Measurements from ENCODE around the gene NAA20.

Gene NAA20, protein sequence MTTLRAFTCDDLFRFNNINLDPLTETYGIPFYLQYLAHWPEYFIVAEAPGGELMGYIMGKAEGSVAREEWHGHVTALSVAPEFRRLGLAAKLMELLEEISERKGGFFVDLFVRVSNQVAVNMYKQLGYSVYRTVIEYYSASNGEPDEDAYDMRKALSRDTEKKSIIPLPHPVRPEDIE

DNA sequence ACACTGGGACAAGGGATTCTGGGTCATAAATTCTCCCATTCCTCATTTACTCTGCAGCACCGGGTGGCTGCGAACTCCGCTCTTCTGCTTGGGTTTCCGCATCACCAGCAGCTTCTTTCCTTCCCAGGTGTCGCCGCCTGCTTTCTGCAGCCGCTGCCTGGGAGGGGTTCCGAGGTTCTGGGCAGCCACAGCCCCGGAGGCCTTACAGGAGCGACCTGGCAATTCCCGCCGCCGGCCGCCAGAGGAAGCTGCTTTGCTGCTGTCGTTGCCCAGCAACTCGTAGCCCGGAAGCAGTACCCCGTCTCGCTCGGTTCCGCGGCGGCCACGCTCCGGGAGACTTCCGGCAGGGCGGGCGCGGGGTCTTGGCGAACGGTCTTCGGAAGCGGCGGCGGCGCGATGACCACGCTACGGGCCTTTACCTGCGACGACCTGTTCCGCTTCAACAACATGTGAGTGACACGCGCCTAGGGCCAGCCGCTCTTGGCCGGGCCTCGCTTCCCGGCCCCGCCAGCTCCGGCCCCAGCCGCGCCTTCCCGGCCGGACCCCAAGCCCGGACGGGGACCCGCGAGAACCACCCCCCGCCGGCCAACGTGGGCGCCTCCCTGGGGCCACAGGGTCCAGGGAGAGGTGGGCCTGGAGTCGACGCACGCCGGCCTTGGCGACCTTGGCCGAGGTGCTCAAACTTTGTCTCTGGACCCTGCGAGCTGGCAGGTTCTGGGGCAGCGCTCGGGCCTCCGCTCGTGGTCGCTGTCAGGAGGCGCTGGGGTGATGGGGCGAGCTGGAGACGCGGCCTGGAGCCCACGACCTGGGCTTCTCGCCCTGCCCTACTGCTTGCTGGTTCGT lies at the start of gene NAA20:
Gene NAA20, plus strand, starts transcription at position 362 of the 843 bp plus-strand sequence. Its CDS starts 35 bp downstream, at position 397.
- DNase-seq (ENCODE audit: low read depth): peak; percentile 71

DNA sequence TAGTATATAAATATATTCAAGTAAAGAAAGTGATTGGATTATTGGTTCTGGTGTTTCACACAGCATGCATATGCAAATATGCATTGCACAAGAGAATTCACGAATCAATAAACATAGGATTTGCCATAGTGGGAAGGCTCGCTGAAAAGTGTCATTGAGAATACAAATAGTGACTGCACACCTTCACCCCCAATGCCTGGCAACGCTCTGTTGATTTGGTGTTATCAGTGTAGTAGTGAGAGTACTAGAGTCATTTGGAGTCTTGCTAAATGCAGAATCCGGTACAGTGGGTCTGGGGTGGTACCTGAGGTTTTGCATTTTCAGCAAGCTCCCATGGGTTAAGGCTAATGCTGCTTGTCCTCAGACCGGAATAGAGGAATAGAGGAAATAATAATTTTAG lies 49.7 kb upstream of the NAA20 start:
- no peak for DNase-seq (ENCODE audit: low read depth)

DNA sequence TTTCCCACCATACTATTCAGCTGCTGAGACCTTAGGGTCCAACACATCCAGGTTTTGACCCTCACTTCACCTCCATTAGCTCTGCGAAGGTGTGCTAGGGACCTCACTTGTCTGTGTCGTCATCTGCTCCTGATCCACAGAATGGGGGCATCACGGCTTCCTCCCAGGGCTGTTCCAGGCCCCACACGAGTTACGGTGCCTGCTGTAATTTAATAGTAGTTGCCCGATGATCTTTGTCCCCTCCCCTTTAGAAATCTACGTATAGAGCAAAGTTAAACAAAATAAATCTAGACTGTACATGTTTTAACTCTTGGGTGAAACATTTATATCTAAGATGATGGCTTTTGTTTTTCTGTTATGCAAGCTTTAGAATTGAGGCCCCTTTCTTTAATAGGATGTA lies 49.1 kb upstream of the NAA20 start:
- DNase-seq (ENCODE audit: low read depth): no peak

DNA sequence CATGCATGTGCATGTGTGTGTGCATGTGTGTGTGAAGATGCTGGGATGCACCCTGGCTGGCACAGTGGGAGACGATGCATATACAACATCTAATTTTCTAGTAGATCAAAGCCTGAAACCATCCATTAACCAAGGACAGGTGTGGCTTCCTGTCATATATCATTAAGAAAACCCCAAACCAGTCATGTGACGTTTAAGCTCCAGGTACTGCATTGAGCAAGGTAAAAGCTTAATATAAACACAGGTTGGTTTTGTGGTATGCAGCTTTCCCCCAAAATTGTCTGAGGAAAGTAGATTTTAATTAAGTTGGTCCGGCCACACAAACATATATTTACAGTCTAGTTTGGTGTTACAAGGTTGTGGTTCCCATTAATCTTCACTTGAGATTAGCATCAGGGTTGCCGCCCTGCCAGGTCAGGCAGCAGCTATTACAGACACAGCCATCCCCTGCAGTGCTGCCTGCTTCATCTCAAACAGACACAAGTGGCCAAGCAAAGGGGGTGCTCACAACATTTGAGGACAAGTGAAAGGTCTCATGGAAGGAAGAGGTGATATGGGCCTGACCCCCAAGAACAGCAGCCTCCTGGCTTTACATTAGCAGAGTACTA lies 48.6 kb upstream of the NAA20 start:
- no peak for DNase-seq (ENCODE audit: low read depth)

DNA sequence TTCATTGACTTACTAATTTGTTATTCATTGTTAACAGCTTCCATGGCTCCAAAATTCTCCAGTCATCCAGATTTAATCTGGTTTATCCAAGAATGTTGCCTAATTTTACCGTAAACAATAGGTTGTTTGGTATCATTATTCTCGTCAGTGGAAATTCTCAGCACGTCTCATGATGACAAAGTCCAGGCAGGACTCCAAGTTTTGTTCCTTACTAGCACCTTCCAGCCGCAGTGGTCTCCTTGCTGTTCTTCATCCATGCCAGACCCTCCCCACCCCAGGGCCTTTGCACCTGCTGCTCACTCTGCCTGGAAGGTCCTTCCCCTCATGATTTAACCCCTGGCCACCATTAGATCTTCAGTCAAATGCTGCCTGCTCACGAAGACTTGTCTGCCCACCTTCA lies 48.1 kb upstream of the NAA20 start:
- no peak for DNase-seq (ENCODE audit: low read depth)

DNA sequence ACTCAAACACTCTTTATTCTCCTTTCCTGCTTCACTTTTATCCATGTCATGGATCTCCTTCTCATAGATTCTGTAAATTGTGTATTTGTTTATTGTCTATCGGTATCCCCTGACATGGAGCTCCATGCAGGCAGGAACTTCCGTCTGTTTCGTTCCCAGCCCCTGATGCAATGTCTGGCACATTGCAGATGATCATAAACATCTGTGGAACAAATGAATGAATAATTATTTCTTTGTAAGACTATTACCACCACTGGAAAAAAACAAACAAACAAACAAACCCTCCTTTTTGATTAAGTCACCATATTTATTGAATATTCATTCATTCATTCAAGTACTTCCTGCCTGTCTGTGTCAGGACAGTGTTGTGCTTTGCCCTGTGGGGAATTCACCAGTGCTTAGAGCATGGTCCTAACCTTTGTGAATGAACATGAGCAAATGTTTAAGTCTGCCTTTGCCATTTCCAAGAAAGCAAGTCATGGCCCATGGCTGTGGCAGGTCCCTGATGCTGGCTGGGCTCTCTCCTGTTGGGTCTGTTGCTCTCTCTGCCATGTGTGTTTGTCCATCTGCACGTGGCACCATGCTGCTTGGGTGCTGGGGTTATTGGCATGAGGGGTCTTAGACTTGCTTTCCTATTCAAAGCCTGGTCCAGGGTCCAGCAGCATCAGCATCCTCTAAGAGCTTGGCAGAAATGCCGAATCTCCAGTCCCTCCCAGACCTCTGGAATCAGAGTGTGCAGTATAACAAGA lies 47.5 kb upstream of the NAA20 start:
- DNase-seq (ENCODE audit: low read depth): no peak

DNA sequence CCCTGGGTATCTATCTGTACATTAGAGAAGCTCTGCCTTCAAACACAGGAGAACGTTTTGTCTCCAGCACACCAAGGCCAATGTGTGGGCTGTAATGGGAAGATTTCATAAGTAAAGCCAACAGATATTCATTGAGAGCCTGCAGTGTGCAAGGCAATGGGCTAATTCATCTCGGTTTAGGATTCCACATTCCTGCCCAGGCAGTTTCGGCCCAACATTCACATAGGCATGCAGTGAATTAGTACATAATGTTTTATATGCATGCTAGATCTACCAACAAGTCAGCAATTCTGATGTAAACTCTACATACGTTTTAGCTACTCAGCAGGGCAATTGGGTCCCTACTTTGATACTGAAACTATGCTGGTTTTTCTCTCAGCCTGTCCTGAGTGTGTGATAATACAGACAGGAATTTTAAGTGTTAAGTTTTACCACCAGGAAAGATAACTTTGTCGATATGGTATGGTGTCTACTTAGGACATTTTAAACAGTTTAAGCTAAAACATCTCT lies 46.9 kb upstream of the NAA20 start:
- DNase-seq (ENCODE audit: low read depth): no peak

DNA sequence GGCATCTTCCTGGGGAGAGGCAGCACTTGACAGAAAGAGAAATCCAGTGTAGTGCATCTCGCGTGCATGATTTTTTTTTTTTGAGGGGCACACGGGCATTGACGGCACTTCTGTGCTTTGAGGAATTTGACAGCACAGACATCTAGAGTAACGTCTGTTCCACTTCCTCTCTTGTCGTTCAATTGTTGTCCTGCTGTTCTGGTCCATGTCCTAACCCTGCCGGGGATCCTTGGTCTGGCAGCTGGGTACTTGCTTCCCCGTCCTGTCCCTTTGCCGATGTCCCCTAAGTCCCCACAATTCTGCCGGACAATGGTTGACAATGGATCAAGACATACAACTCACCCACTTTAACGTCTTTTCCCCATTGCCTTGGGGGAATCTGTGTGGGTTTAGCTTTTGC lies 46.0 kb upstream of the NAA20 start:
- no peak for DNase-seq (ENCODE audit: low read depth)

DNA sequence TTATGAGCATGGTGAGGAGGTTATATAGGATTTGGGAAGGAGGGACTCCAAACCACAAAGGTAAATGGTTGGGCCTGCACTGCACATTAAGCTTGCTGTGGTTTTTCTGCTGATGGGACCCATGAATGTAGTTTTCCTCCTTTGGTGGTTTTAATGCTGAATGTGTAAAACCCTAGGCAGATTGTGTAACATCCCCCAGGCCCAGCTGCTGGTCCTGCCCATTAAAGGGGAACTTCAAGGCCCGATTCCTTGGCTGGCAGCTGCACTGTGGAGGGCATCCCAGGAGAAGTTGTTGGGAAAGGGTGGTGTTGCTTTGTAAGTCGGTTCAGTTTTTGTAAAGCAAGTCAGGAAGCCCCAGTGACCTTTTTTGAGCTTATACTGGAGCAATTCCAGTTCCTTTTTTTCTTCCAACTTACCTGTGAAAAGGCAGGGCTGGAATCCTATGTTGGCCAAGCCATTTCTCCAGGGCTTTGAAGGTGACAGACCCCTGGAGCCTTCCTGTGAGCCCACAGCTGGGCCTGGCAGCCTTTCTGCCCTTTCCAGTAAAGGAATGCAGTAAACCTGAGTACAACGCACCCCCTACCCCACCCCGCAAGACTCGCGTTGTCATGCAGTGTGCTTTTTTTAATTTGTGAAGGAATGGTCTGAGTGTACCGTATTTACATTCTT lies 43.1 kb upstream of the NAA20 start:
- DNase-seq (ENCODE audit: low read depth): no peak

DNA sequence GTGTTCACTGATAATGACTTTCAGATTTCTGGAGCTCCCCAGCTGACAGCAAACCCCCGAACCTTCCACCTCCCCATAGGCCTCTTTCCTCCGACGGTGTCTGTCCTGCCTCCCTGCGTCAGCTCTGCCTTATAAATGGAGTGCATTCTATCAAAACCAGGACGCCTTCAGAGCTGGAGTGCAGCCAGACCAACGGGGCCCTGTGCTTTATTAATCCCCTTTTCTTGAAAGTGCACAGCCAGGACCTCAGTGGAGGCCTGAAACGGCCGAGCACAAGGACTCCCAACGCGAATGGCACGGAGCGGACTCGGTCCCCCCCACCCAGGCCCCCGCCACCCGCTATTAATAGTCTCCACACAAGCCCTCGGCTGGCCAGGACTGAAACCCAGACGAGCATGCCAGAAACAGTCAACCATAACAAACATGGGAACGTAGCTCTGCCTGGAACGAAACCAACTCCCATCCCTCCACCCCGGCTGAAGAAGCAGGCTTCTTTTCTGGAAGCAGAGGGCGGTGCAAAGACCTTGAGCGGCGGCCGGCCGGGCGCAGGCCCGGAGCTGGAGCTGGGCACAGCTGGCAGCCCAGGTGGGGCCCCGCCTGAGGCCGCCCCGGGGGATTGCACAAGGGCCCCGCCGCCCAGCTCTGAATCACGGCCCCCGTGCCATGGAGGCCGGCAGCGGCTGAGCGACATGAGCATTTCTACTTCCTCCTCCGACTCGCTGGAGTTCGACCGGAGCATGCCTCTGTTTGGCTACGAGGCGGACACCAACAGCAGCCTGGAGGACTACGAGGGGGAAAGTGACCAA lies 42.3 kb upstream of the NAA20 start:
- DNase-seq (ENCODE audit: low read depth): no peak

DNA sequence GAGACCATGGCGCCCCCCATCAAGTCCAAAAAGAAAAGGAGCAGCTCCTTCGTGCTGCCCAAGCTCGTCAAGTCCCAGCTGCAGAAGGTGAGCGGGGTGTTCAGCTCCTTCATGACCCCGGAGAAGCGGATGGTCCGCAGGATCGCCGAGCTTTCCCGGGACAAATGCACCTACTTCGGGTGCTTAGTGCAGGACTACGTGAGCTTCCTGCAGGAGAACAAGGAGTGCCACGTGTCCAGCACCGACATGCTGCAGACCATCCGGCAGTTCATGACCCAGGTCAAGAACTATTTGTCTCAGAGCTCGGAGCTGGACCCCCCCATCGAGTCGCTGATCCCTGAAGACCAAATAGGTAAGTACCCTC lies 41.7 kb upstream of the NAA20 start:
- DNase-seq (ENCODE audit: low read depth): no peak

DNA sequence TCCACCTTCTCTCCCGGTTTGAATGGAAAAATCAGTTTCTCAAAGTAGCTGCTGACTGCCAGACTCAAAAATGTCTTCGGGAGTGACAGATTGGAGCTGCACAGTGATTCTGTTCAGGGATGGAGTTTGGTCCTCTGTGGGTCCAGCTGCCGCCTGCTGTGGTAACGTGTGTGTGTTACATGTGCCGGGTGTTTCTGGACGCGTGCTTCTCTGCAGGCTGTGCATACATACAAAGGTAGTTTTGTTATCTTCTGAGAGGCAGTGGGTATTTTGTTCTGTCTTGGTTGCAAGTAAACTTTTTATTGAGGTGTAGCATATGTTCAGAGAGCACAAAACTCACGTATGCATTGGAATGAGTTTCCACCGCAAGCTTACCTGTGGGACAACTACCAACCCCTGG lies 41.3 kb upstream of the NAA20 start:
- no peak for DNase-seq (ENCODE audit: low read depth)

DNA sequence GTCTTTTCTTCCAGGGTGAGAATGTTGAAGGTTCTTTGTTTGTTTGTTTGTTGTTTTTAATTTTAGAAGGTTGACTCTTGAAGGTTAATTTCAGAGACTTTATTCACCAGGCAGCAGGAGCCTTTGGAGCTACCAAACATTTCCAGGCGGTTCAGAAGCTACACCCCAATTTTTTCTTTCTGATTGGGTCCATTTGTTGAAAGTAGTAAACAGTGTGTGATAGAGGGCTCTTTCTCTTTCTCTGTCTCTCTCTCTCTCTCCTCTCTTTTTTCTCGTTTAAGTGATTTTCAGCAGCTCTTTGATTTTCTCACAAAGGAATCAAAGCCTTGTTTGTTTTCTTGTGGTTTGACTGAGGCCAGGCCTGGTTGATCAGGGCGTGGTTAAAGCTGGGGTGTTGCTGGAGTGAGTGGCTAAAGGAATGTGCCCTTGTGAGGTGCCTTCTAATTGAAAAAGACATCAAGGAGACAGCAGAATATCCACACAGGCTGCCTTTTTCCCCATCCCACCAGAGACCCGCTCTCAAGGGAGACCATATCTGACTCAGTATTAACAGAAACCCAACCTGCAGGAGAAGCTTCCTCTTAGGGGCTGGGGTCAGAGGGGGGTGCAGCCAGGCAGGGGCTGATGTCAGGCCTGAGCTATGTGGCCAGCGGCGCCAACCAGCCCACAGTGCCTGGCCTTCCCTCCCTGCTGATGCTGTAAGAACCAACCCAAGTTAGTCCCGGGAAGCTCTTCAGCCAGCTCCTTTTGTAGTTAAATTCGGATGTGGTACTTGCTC lies 40.4 kb upstream of the NAA20 start:
- DNase-seq (ENCODE audit: low read depth): no peak

DNA sequence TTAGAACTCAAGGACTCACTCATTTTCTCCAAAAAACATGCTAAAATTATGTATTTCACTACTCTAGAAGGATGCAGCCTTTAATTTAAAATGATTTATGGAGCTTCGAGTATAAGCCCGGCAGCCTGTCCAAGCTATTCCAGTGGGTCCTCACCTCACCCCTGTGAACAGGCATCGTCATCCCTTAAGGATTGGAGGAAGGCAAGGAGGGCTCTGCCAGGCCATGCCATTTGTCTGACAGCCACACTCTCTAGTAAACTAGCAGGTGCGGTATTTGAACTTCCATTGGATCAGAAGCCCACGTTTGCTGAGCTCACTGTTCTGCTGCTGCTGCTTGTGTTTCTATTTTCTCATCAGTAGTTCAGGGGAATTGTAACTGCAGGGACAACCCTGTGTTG lies 39.8 kb upstream of the NAA20 start:
- no peak for DNase-seq (ENCODE audit: low read depth)

DNA sequence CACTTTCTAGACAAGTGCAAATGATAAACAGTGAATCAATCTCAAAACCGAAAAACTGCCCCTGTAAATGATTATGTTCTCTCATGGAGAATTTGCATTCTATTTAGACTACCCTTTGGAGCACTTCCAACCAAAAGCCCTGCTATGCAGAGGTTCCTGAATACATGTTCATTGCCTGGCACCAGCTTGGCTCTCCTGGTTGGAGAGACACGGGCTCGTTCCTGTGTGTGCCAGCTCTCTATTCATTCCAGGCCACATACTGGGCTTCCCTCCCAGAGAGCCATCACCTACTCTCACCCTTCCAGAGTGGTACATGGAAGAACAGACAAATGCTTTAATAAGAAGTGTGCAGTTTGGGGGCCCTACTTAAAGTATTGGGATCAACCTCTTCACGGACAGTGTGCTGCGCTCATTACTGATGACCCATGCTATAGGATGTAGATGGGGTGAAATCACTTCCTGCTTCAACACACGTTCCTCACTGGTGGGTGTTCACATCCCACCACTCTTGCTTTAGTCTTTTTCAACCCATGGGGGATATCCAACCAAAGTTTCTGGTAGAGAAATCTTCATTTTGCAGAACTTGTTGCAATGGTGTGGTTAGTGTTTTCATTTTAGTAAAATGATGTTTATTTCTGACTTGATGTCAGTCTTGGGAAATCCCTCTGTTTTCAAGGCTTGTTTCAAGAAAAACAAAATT lies 38.5 kb upstream of the NAA20 start:
- DNase-seq (ENCODE audit: low read depth): no peak

DNA sequence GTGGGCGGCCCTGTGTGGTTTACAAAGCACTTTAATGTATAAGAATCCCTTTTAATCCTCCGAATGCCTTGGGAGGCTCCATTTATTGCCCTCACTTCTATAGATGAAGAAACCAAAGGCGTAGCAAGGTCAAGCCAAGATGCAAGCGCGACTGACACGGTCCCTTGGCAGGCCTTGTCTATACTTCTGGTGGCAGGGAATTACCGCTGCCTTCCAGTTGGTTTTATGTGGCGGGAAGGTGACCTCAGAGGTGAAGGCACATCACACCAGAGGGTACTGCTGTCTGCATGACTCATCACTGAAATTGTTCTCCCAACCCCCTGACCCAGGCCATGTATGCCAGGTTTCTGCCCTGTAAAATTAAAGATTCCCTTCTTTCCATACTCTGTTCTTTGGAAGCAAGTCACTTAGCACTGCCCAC lies 36.1 kb upstream of the NAA20 start:
- DNase-seq (ENCODE audit: low read depth): no peak

DNA sequence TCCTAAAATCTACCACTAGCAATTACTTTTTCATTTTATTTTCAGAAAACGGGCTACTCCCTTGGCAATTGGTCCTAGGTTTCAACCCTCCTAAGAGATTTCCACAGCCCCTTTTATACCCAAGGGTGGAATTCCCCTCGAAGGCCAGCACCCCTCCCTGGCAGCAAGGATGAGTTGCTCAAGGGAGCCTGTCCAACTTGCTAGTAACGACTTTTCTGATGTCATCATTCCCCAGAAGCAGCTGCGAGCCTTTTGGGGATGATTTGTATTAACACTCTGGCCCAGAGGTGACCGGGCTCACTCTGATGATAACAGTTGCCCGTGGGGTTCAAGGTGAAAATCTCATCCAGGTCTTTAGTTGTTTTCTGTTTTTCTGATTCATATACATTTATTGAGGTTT lies 30.7 kb upstream of the NAA20 start:
- DNase-seq (ENCODE audit: low read depth): no peak

DNA sequence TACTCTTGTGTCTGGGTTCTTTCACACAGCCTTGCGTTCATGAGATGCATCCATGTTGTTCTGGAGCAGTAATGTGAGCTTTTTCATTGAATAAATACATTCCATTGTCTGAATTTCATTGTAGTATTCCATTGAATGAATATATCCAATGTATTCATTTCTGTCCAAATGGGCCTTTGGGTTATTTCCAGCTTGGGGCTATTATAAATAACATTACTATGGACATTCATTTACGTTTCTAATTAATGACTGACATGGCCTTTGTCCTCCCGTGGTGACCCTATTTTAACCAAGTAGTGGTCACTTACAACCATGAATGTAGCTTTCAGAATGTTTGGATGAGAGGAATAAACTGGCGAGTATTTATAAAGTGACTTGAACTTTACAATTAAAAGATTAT lies 30.1 kb upstream of the NAA20 start:
- DNase-seq (ENCODE audit: low read depth): no peak

DNA sequence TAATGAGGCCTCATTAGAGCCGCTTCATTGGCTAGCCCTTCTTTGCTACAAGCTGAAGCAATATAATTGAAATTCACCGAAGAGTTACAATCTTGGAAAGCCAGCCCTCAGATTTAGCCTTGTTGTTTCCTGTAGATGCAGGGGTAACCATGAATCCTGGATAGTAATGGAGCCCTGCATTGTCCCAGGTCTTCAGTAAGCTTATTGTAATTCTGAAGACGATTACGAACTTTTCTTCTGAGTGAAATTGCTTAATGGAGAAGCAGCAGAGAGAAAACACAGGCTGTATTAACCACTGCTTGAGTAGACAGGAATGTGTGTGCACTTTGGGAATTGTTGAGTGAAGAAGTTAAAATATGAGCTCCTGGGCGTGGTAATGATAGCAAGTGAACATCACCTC lies 26.3 kb upstream of the NAA20 start:
- no peak for DNase-seq (ENCODE audit: low read depth)

DNA sequence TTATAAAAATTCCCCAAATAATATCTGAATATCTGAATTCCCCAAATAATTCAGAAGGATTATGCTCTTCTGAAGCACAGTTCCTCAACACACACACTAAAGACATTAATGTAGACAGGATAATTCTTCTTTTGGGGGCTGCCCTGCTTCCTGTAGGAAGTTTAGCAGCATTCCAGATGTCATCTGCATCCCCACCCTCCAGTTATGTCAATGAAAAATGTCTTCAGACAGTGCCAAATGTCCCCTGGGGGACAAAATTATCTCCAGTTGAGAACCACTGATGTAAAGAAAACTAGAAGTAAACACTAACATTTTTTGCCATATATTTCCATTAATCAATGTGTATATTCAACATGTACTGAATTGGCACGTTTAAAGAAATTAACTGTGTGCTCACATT lies 25.9 kb upstream of the NAA20 start:
- DNase-seq (ENCODE audit: low read depth): no peak

Data from stimulated activated CD8-positive, alpha-beta memory T cell treated with anti-CD3 and anti-CD28 coated beads, Interleukin-15, amount 100 ng/mL, for 24 hours (primary cell).